ENCODE data around the gene TMPRSS13.

Gene TMPRSS13

DNA sequence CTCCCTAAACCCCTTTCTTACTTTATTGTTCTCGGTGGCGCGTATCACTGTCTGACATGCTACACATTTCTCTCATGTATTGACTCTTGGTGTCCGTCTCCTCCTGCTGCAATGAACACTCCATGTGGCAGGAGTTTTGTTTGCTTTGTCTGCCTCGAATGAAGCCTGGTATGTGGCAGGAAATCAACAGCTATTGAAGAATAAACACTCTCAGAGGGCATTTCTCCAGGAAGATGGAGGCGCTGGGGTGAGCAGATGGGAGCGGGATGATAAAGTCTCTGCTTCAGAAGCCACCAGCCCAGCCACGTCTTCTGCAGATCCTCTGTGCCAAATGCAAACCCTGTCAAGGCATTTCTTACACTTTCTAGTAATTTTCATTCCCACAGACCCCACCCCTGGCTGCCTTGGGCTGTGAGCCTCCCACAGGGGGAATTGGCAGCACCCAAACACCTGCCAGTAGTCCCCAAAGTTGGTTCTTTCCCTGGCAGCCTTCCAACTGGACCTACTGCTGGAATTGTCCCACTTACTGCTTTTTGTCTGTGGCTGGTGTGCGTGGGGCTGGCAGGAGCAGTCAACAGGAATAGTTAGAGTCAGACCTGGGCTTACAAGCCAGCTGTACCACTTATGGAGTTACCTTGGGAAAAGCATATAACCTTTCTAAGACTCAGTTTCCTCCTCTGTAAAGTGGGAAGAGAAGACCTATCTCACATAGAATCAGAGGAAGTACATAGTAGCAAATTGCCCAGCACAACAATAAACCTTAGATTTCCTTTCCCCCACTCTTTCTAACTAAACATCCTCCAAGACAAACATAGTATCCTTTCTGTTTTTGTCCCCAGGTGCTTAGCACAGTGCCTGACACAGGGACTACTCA is 43.7 kb upstream of the TMPRSS13 start:
- ATAC-seq, result no peak
- TF ChIP-seq POU6F1 (CRISPR knock-in tag; IDR thresholded peaks at IDR 0.05; ENCODE audit: borderline replicate concordance, low read depth) (no peak), ESRRG (CRISPR knock-in tag; IDR thresholded peaks at IDR 0.05) (no peak), PATZ1 (CRISPR knock-in tag; IDR thresholded peaks at IDR 0.05; ENCODE audit: borderline replicate concordance) (no peak), OSR1 (CRISPR knock-in tag; IDR thresholded peaks at IDR 0.05) (no peak), ZNF70 (CRISPR knock-in tag; IDR thresholded peaks at IDR 0.05) (no peak), SNAI2 (CRISPR knock-in tag; IDR thresholded peaks at IDR 0.05) (no peak), TSHZ2 (CRISPR knock-in tag; IDR thresholded peaks at IDR 0.05) (no peak), RARB (CRISPR knock-in tag; IDR thresholded peaks at IDR 0.05) (no peak), CSDC2 (CRISPR knock-in tag; IDR thresholded peaks at IDR 0.05) (no peak), ZFP3 (CRISPR knock-in tag; IDR thresholded peaks at IDR 0.05) (no peak), ZC3H10 (CRISPR knock-in tag; IDR thresholded peaks at IDR 0.05) (no peak)

DNA sequence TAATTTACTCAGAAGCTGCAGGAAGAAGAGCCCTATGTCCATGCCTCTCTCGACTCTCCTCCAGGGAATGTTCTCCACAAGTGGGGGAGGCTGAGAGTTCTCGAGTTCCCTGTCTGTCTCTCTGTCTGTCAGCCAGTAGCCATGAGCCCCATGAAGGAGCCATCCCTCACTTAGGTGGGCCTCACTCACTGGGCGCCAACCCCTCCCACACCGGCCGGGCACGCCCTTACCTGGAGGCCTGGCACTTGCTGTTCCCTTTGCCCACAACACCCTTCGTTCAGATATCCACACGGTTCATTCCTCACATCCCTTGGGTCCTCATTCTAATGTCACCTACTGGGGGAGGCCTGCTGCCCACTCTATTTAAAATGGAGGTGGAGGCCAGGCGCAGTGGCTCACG is 42.8 kb upstream of the TMPRSS13 start:
- TF ChIP-seq SNAI2 (CRISPR knock-in tag; IDR thresholded peaks at IDR 0.05) (no peak), RARB (CRISPR knock-in tag; IDR thresholded peaks at IDR 0.05) (no peak), ZNF565 (CRISPR knock-in tag; conservative IDR thresholded peaks at IDR 0.05; ENCODE audit: low read depth) (no peak), TOX (CRISPR knock-in tag; IDR thresholded peaks at IDR 0.05; ENCODE audit: borderline replicate concordance) (no peak), POU6F1 (CRISPR knock-in tag; IDR thresholded peaks at IDR 0.05; ENCODE audit: borderline replicate concordance, low read depth) (no peak)
- no peak for ATAC-seq

- TF ChIP-seq GLIS3 (CRISPR knock-in tag; IDR thresholded peaks at IDR 0.05) (no peak), ZNF8 (CRISPR knock-in tag; IDR thresholded peaks at IDR 0.05) (no peak), ESRRG (CRISPR knock-in tag; IDR thresholded peaks at IDR 0.05) (no peak), PPARA (CRISPR knock-in tag; IDR thresholded peaks at IDR 0.05; ENCODE audit: borderline replicate concordance) (no peak), PATZ1 (CRISPR knock-in tag; IDR thresholded peaks at IDR 0.05; ENCODE audit: borderline replicate concordance) (no peak), ZNF565 (CRISPR knock-in tag; conservative IDR thresholded peaks at IDR 0.05; ENCODE audit: low read depth) (no peak), CSDC2 (CRISPR knock-in tag; IDR thresholded peaks at IDR 0.05) (no peak), ZFP30 (CRISPR knock-in tag; IDR thresholded peaks at IDR 0.05) (no peak), BACH2 (CRISPR knock-in tag; IDR thresholded peaks at IDR 0.05; ENCODE audit: borderline replicate concordance) (no peak), SNAI2 (CRISPR knock-in tag; IDR thresholded peaks at IDR 0.05) (no peak), RARB (CRISPR knock-in tag; IDR thresholded peaks at IDR 0.05) (no peak), ARNTL (CRISPR knock-in tag; IDR thresholded peaks at IDR 0.05; ENCODE audit: borderline replicate concordance, low read depth) (no peak), POU6F1 (CRISPR knock-in tag; IDR thresholded peaks at IDR 0.05; ENCODE audit: borderline replicate concordance, low read depth) (no peak), ZC3H10 (CRISPR knock-in tag; IDR thresholded peaks at IDR 0.05) (no peak)
- TF ChIP-seq, protein P1, sequence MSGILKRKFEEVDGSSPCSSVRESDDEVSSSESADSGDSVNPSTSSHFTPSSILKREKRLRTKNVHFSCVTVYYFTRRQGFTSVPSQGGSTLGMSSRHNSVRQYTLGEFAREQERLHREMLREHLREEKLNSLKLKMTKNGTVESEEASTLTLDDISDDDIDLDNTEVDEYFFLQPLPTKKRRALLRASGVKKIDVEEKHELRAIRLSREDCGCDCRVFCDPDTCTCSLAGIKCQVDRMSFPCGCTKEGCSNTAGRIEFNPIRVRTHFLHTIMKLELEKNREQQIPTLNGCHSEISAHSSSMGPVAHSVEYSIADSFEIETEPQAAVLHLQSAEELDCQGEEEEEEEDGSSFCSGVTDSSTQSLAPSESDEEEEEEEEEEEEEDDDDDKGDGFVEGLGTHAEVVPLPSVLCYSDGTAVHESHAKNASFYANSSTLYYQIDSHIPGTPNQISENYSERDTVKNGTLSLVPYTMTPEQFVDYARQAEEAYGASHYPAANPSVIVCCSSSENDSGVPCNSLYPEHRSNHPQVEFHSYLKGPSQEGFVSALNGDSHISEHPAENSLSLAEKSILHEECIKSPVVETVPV (CRISPR knock-in tag; IDR thresholded peaks at IDR 0.05), result no peak
- no peak for ATAC-seq
Observed at GRCh38 chr11:117970400-117971024, 41.3 kb upstream of the TMPRSS13 start.

Measured in SK-N-SH treated with all-trans-retinoic acid at 6 μM for 48 hours (cell line).